Measurements from ENCODE around the gene PSMB5. TPM values are rescaled to one million over a fixed set of nuclear protein-coding genes. Genes with fewer than 3 reads are reported as not detected.

The PSMB5 gene
- total and polyA plus RNA-seq, 2 of the 13 experiments (the other 11 are each of a cell fraction or from before 2014, with no cell fraction given), result 705 to 871 TPM

- TF ChIP-seq ZBTB14 (CRISPR knock-in tag; IDR thresholded peaks at IDR 0.05) (no peak), ZNF598 (CRISPR knock-in tag; IDR thresholded peaks at IDR 0.05; ENCODE audit: borderline replicate concordance) (peak; percentile 83; the same call in 1 of the 2 replicates), MLX (CRISPR knock-in tag; IDR thresholded peaks at IDR 0.05) (peak; percentile 89), RFXAP (CRISPR knock-in tag; IDR thresholded peaks at IDR 0.05; ENCODE audit: borderline replicate concordance) (no peak), ZNF883 (CRISPR knock-in tag; IDR thresholded peaks at IDR 0.05; ENCODE audit: not compliant biosample characterization) (peak; percentile 92), ATF4 (CRISPR knock-in tag; IDR thresholded peaks at IDR 0.05) (no peak), PAWR (CRISPR knock-in tag; IDR thresholded peaks at IDR 0.05; ENCODE audit: borderline replicate concordance) (no peak), ZFAT (CRISPR knock-in tag; conservative IDR thresholded peaks at IDR 0.05) (no peak), ZNF768 (CRISPR knock-in tag; IDR thresholded peaks at IDR 0.05) (peak; percentile 18), ZNF672 (CRISPR knock-in tag; IDR thresholded peaks at IDR 0.05) (no peak), MLXIP (CRISPR knock-in tag; IDR thresholded peaks at IDR 0.05; ENCODE audit: borderline replicate concordance) (no peak), IKZF1 (IDR thresholded peaks at IDR 0.05) (no peak), ZBTB7B (CRISPR knock-in tag; IDR thresholded peaks at IDR 0.05) (peak; percentile 100), AKAP8 (CRISPR knock-in tag; IDR thresholded peaks at IDR 0.05) (peak; percentile 83; the same call in 1 of the 2 replicates), PRDM15 (CRISPR knock-in tag; IDR thresholded peaks at IDR 0.05) (no peak), BCL3 (CRISPR knock-in tag; IDR thresholded peaks at IDR 0.05) (no peak; the same call in 1 of the 2 replicates), HNRNPL (IDR thresholded peaks at IDR 0.05; ENCODE audit: low read depth, low read length) (peak; percentile 82; the same call in 1 of the 2 replicates), CAMTA2 (CRISPR knock-in tag; IDR thresholded peaks at IDR 0.05; ENCODE audit: borderline replicate concordance) (no peak)
These were observed 56.8 kb downstream of the PSMB5 start (continued) for GRCh38 chr14:22977684-22978486.
